Measurements from ENCODE around the gene TEX30.

Gene TEX30

GRCh38 chr13:102774214-102774568, 605 bp upstream of the TEX30 start:
- Histone ChIP-seq H3K4me3 (peak overlapping the region; percentile 75 to 95 (median 84)), H3K4me1 (peaks cover 22 to 32% (median 26%) of the 10 kb centered on the region in 10 experiments), H3K9ac (peak overlapping the region in 8 of 11 experiments; percentile 83 to 92 (median 91); a peak in 12 of 22 replicates), H3K4me2 (peak overlapping the region; percentile 83 to 99 (median 90)), H3K27me3 (no peaks in the 10 kb centered on the region), H3K9me3 (replicated peaks in 1 of 11) (peaks cover 0 to 8% (median 7%) of the 10 kb centered on the region in 11 experiments; a peak in 16 of 22 replicates), H3K36me3 (no peaks in the 10 kb centered on the region), H3K27ac (peak overlapping the region; percentile 77 to 90 (median 88); a peak in 19 of 22 replicates), H4K20me1 (peaks cover 0 to 13% (median 0%) of the 10 kb centered on the region in 11 experiments; a peak in 3 of 22 replicates)
- no peak for TF ChIP-seq Cebpa-rat (IDR thresholded peaks at IDR 0.05)

- Histone ChIP-seq H3K27me3 (no peaks in the 10 kb centered on the region), H3K36me3 (peaks cover 5 to 14% (median 8%) of the 10 kb centered on the region in 11 experiments; a peak in 17 of 22 replicates), H3K4me2 (peak overlapping the region; percentile 83 to 99 (median 90)), H3K4me3 (peak overlapping the region in 5 of 10 experiments; percentile 75 to 92 (median 82); a peak in 6 of 20 replicates), H3K9ac (0 out of 22 replicates have a peak overlapping the region, but pooled peaks of 1 of the 11 experiments have one; percentile 91), H4K20me1 (peaks cover 0 to 13% (median 0%) of the 10 kb centered on the region in 11 experiments; a peak in 3 of 22 replicates), H3K9me3 (replicated peaks in 1 of 11) (peaks cover 0 to 8% (median 7%) of the 10 kb centered on the region in 11 experiments; a peak in 16 of 22 replicates), H3K27ac (no peak overlapping the region), H3K4me1 (peaks cover 19 to 30% (median 22%) of the 10 kb centered on the region in 10 experiments)
- no peak for TF ChIP-seq Cebpa-rat (IDR thresholded peaks at IDR 0.05)
These were observed 1.6 kb downstream of the TEX30 start for GRCh38 chr13:102772042-102772425.

- no peak for TF ChIP-seq Cebpa-rat (IDR thresholded peaks at IDR 0.05)
- Histone ChIP-seq H3K36me3 (peaks cover 9 to 20% (median 13%) of the 10 kb centered on the region in 11 experiments; a peak in 20 of 22 replicates), H3K9me3 (replicated peaks in 1 of 11) (peaks cover 0 to 8% (median 7%) of the 10 kb centered on the region in 11 experiments; a peak in 16 of 22 replicates), H3K4me1 (peaks cover 19 to 30% (median 22%) of the 10 kb centered on the region in 10 experiments), H3K9ac (no peak overlapping the region), H3K27me3 (no peaks in the 10 kb centered on the region), H3K27ac (no peak overlapping the region), H3K4me2 (peak overlapping the region; percentile 83 to 99 (median 90)), H4K20me1 (peaks cover 0 to 13% (median 0%) of the 10 kb centered on the region in 11 experiments; a peak in 3 of 22 replicates), H3K4me3 (no peak overlapping the region)
These were observed 2.1 kb downstream of the TEX30 start for GRCh38 chr13:102771298-102772041.

DNA sequence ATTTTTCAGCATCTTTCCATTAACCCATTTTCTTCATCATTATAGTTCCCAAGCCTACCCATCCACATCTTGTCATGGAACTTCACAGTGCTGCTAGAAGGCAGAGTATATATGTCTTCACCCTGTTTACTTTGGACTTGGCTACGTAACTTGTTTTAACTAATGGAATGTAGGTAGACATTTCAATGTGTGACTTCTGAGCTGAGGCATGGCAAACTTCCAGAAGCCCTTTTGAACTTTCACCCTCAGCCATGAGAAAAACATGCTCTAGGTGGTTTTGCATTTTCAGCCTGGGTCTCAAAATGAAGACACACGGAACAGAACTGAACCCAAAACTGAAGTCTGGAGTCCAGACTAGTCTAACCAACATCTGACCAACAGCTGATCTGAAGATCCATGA, 3.2 kb downstream of the TEX30 start:
- no peak overlapping the region for H3K4me3 ChIP-seq
- H3K9me3 ChIP-seq (replicated peaks in 1 of 11), result peaks cover 0 to 8% (median 7%) of the 10 kb centered on the region in 11 experiments; a peak in 16 of 22 replicates
- no peak overlapping the region for H3K9ac ChIP-seq
- TF ChIP-seq Cebpa-rat (IDR thresholded peaks at IDR 0.05), result no peak
- H3K27me3 ChIP-seq, result no peaks in the 10 kb centered on the region
- H3K4me1 ChIP-seq, result peaks cover 19 to 30% (median 22%) of the 10 kb centered on the region in 10 experiments
- peaks cover 18 to 30% (median 23%) of the 10 kb centered on the region in 11 experiments for H3K36me3 ChIP-seq
- H3K4me2 ChIP-seq, result peak overlapping the region in 3 of 11 experiments; percentile 13 to 91 (median 90); a peak in 1 of 22 replicates
- peaks cover 0 to 13% (median 0%) of the 10 kb centered on the region in 11 experiments; a peak in 3 of 22 replicates for H4K20me1 ChIP-seq
- H3K27ac ChIP-seq, result no peak overlapping the region

DNA sequence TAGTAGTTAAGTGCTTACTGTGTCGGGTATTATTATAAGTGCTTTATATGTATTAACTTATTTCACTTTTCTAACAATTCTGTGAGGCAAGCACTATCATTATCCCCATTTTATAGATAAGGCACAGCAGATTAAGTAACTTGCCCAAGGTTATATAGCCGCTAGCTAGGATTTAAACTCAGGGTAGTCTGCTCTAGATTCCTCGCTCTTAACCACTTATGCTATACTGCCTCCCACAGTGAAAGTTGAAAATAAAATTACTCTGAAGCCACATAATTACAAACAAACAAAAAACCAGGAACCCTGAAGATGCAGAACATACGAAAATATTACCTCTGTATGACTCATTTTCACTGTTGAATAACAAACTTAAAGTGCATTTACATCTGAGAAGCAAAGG, 3.9 kb downstream of the TEX30 start:
- TF ChIP-seq Cebpa-rat (IDR thresholded peaks at IDR 0.05), result no peak
- H3K4me2 ChIP-seq, result no peak overlapping the region
- H3K36me3 ChIP-seq, result peaks cover 22 to 37% (median 26%) of the 10 kb centered on the region in 11 experiments
- no peak overlapping the region for H3K9ac ChIP-seq
- H3K4me1 ChIP-seq, result peaks cover 19 to 30% (median 22%) of the 10 kb centered on the region in 10 experiments
- peaks cover 0 to 8% (median 7%) of the 10 kb centered on the region in 11 experiments; a peak in 16 of 22 replicates for H3K9me3 ChIP-seq (replicated peaks in 1 of 11)
- H4K20me1 ChIP-seq, result peaks cover 0 to 13% (median 0%) of the 10 kb centered on the region in 11 experiments; a peak in 3 of 22 replicates
- H3K4me3 ChIP-seq, result no peak overlapping the region
- no peaks in the 10 kb centered on the region for H3K27me3 ChIP-seq
- no peak overlapping the region for H3K27ac ChIP-seq

DNA sequence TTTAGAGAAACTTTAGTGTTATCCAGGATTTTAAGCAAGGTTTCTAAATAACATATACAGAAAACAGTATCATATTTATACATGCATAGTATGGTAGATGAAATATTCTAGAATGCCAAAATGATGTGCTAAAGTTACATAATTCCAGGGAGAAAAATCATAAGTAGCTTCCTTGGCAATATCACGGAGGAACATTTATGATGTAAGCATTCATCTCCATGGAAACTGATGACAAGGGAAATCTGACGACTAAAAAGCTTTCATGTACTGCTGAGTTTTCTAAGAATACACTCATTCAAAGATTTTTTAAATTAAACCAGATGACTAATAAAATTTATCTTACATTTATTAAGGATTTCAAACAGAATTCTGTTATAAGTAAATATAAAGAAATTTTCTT, 4.7 kb downstream of the TEX30 start:
- Histone ChIP-seq H3K27ac (no peak overlapping the region), H4K20me1 (peaks cover 0 to 13% (median 0%) of the 10 kb centered on the region in 11 experiments; a peak in 3 of 22 replicates), H3K27me3 (no peaks in the 10 kb centered on the region), H3K36me3 (peaks cover 22 to 37% (median 26%) of the 10 kb centered on the region in 11 experiments), H3K9me3 (replicated peaks in 1 of 11) (peaks cover 0 to 2% (median 1%) of the 10 kb centered on the region in 11 experiments; a peak in 15 of 22 replicates), H3K4me2 (no peak overlapping the region), H3K4me1 (peaks cover 19 to 28% (median 22%) of the 10 kb centered on the region in 10 experiments), H3K9ac (no peak overlapping the region), H3K4me3 (no peak overlapping the region)
- TF ChIP-seq Cebpa-rat (IDR thresholded peaks at IDR 0.05), result no peak

- H3K9me3 ChIP-seq (replicated peaks in 1 of 11), result no peaks in the 10 kb centered on the region
- peaks cover 22 to 37% (median 26%) of the 10 kb centered on the region in 11 experiments for H3K36me3 ChIP-seq
- no peak overlapping the region for H3K27ac ChIP-seq
- no peak for TF ChIP-seq Cebpa-rat (IDR thresholded peaks at IDR 0.05)
- no peak overlapping the region for H3K4me2 ChIP-seq
- no peaks in the 10 kb centered on the region for H3K27me3 ChIP-seq
- H3K4me1 ChIP-seq, result no peaks in the 10 kb centered on the region
- H3K4me3 ChIP-seq, result no peak overlapping the region
- H4K20me1 ChIP-seq, result no peaks in the 10 kb centered on the region
- no peak overlapping the region for H3K9ac ChIP-seq
These were observed 9.8 kb downstream of the TEX30 start for GRCh38 chr13:102763741-102764140.

GRCh38 chr13:102761071-102761470, 12.5 kb downstream of the TEX30 start:
- no peak overlapping the region for H3K27ac ChIP-seq
- no peak overlapping the region for H3K4me2 ChIP-seq
- no peaks in the 10 kb centered on the region for H3K9me3 ChIP-seq (replicated peaks in 1 of 11)
- no peak overlapping the region for H3K4me3 ChIP-seq
- no peaks in the 10 kb centered on the region for H4K20me1 ChIP-seq
- TF ChIP-seq Cebpa-rat (IDR thresholded peaks at IDR 0.05), result no peak
- no peaks in the 10 kb centered on the region for H3K27me3 ChIP-seq
- no peaks in the 10 kb centered on the region for H3K4me1 ChIP-seq
- peaks cover 7 to 13% (median 10%) of the 10 kb centered on the region in 11 experiments; a peak in 21 of 22 replicates for H3K36me3 ChIP-seq
- no peak overlapping the region for H3K9ac ChIP-seq

GRCh38 chr13:102758842-102759241, 14.7 kb downstream of the TEX30 start:
- Histone ChIP-seq H3K4me2 (no peak overlapping the region), H3K9ac (no peak overlapping the region), H4K20me1 (no peaks in the 10 kb centered on the region), H3K27me3 (no peaks in the 10 kb centered on the region), H3K4me1 (no peaks in the 10 kb centered on the region), H3K9me3 (replicated peaks in 1 of 11) (no peaks in the 10 kb centered on the region), H3K27ac (no peak overlapping the region), H3K36me3 (no peaks in the 10 kb centered on the region), H3K4me3 (no peak overlapping the region)
- no peak for TF ChIP-seq Cebpa-rat (IDR thresholded peaks at IDR 0.05)
